Psoas muscle (tissue), 8 donors: ENCODE data around the gene IL19. TPM values are rescaled to one million over a fixed set of nuclear protein-coding genes. Genes with fewer than 3 reads are reported as not detected.

Experiments used
- ATAC-seq, 4 donors: fragments of 200-7000 bp; cut with Tn5 transposase; one replicate each; pipeline ENCODE4 v1.9.1; 2020; ENCODE audit warnings: moderate library complexity in 3 of 4, mild to moderate bottlenecking in 2 of 4
- DNase-seq, 2 donors: peaks; one replicate each; pipeline ENCODE4 v3.0.0-alpha.2; 2020
- H3K27ac ChIP-seq: fragments of 200-600 bp; one replicate; pipeline ENCODE4 v1.8.0; 2022
- H3K27me3 ChIP-seq, 3 donors: fragments of 200-600 bp in 1 of 3; one replicate each; pipeline versions ENCODE4 v1.6.1 to v1.8.0; 2013 to 2022; ENCODE audit warnings: low read length in 2 of 3, mild to moderate bottlenecking in 2 of 3, moderate library complexity in 1 of 3; ENCODE audit not compliant: insufficient read depth in 3 of 3
- H3K36me3 ChIP-seq, 2 donors: fragments of 200-600 bp in 1 of 2; one replicate each; pipeline versions ENCODE4 v1.6.1 to v1.8.0; 2013 to 2022; ENCODE audit warnings: low read depth in 1 of 2, mild to moderate bottlenecking in 1 of 2, moderate library complexity in 1 of 2; ENCODE audit not compliant: insufficient read depth in 1 of 2
- H3K4me1 ChIP-seq: fragments of 200-600 bp; one replicate; pipeline ENCODE4 v1.8.0; 2022
- H3K4me3 ChIP-seq: fragments of 200-600 bp; one replicate; pipeline ENCODE4 v1.8.0; 2022; ENCODE audit warnings: mild to moderate bottlenecking
- H3K9me3 ChIP-seq: fragments of 200-600 bp; one replicate; pipeline ENCODE4 v1.8.0; 2022
- CTCF ChIP-seq: fragments of 200-600 bp; IDR thresholded peaks from one replicate; pipeline ENCODE4 v1.8.0; 2022; ENCODE audit warnings: antibody characterized with exemption
- WGBS, 3 donors: extraction: QIAGEN DNeasy Blood & Tissue Kit; methylation state at CpG; one replicate each; pipeline versions ENCODE4 v1.1.6 to v1.1.7; 2013; 5-methylcytosine and 5-hydroxymethylcytosine counted together
- intact Hi-C, 2 donors: fragments of 100-400 bp; cut with DNase I; formaldehyde crosslinking; loops; one replicate each; pipeline versions ENCODE4 v1.11.0 to v1.14.2; 2022
- polyA plus RNA-seq, 3 donors: library from polyadenylated mRNA; stranded (reverse); fragments of 200-250 nt; gene quantifications; one replicate each; pipeline ENCODE4 v1.2.3, GENCODE V29; 2013
- total RNA-seq, 4 donors: library from RNA; stranded (reverse); fragmentation: NEBNext Ultra II Directional in 2 of 4; extraction: Animal tissue kit (Norgen Biotek cat#: 25700) in 2 of 4; gene quantifications; one replicate each; pipeline versions ENCODE4 v1.2.1 to v1.2.4, GENCODE V29; 2021 to 2023
- donor health status: healthy with polysubstance abuse.
- donor health status: DM: no; HTN: no; CAD: no; lungs with moderate emphysema.
- donor health status: Bipolar disorder and iron deficiency.
- donor health status: healthy.
- donor health status: DM: yes; HTN: yes; CAD: no.
- donor health status: DM: no; HTN: no; CAD: no.
- donor health status: DM: no; HTN: no; CAD: no.
- donor health status: DM: yes; HTN: yes; CAD: no.

Gene IL19
- total and polyA plus RNA-seq, 7 donors, result not detected

- 77 to 85% (median 80%) methylated on average over 1 of the region's 1 CpG for WGBS, 3 donors
- Histone ChIP-seq H3K4me1 (no peaks in the 10 kb centered on the region), H3K36me3 (no peaks in the 10 kb centered on the region), H3K9me3 (no peaks in the 10 kb centered on the region), H3K27ac (no peak overlapping the region), H3K27me3 (no peaks in the 10 kb centered on the region), H3K4me3 (no peak overlapping the region)
- TF ChIP-seq CTCF, result no peak
- no peak for ATAC-seq
- no peak for DNase-seq
- intact Hi-C loops, result loop anchor here in 1 of 2 donors (5.0 kb wide), 1 partner anchor 67 kb away; no protein-coding TSS in a partner anchor
Measured at GRCh38 chr1:206804156-206804737, 33.7 kb downstream of the IL19 start.

GRCh38 chr1:206805357-206805756, 34.8 kb downstream of the IL19 start:
- no peaks in the 10 kb centered on the region for H3K4me1 ChIP-seq
- no peak overlapping the region for H3K4me3 ChIP-seq
- no peak for DNase-seq
- H3K27me3 ChIP-seq, result no peaks in the 10 kb centered on the region
- intact Hi-C loops, result loop anchor here (5.0 kb wide), 3 partner anchors 78 to 173 kb away; no protein-coding TSS in a partner anchor
- TF ChIP-seq CTCF, result no peak
- H3K27ac ChIP-seq, result no peak overlapping the region
- H3K9me3 ChIP-seq, result no peaks in the 10 kb centered on the region
- WGBS, 3 donors, result 86 to 95% (median 89%) methylated on average over 1 of the region's 1 CpG
- H3K36me3 ChIP-seq, result no peaks in the 10 kb centered on the region
- no peak for ATAC-seq

- intact Hi-C loops, result loop anchor here (5.0 kb wide), 3 partner anchors 81 to 176 kb away; no protein-coding TSS in a partner anchor
- DNase-seq (no peak), ATAC-seq (peak; percentile 49 to 86 (median 76))
- no peaks in the 10 kb centered on the region for H3K36me3 ChIP-seq
- H3K4me1 ChIP-seq, result no peaks in the 10 kb centered on the region
- H3K27me3 ChIP-seq, result no peaks in the 10 kb centered on the region
- no peaks in the 10 kb centered on the region for H3K9me3 ChIP-seq
- H3K4me3 ChIP-seq, result no peak overlapping the region
- WGBS, 3 donors, result 55 to 77% (median 72%) methylated on average over 2 of the region's 2 CpGs
- H3K27ac ChIP-seq, result no peak overlapping the region
- peak; percentile 51 for TF ChIP-seq CTCF
Measured at GRCh38 chr1:206808615-206809014, 38.0 kb downstream of the IL19 start.

- no peaks in the 10 kb centered on the region for H3K4me1 ChIP-seq
- DNase-seq (no peak), ATAC-seq (peak in 2 of 4 donors; percentile 56 to 67)
- intact Hi-C loops, result loop anchor here (5.0 kb wide), 3 partner anchors 82 to 177 kb away; no protein-coding TSS in a partner anchor
- no peaks in the 10 kb centered on the region for H3K27me3 ChIP-seq
- peak; percentile 15 for TF ChIP-seq CTCF
- H3K9me3 ChIP-seq, result no peaks in the 10 kb centered on the region
- no peak overlapping the region for H3K4me3 ChIP-seq
- H3K27ac ChIP-seq, result no peak overlapping the region
- H3K36me3 ChIP-seq, result no peaks in the 10 kb centered on the region
- WGBS, 3 donors, result 74 to 81% (median 77%) methylated on average over 4 of the region's 4 CpGs
Measured at GRCh38 chr1:206809504-206810084, 39.0 kb downstream of the IL19 start.
